GM19023 (cell line): ENCODE measurements around the gene GNS.
A peak's percentile ranks its signal among the peaks of the same experiment; 100 is the strongest.
"Not testable (repeated sequence)": the region's sequence is repeated elsewhere in the genome, so short reads cannot be mapped to it uniquely, and the experiment has no call there.

Experiments
- ATAC-seq: cut with Tn5 transposase; IDR thresholded peaks from one replicate; pipeline ENCODE4 v1.9.1; 2021; ENCODE audit warnings: mild to moderate bottlenecking, moderate library complexity; ENCODE audit not compliant: unreplicated experiment

Gene GNS

DNA sequence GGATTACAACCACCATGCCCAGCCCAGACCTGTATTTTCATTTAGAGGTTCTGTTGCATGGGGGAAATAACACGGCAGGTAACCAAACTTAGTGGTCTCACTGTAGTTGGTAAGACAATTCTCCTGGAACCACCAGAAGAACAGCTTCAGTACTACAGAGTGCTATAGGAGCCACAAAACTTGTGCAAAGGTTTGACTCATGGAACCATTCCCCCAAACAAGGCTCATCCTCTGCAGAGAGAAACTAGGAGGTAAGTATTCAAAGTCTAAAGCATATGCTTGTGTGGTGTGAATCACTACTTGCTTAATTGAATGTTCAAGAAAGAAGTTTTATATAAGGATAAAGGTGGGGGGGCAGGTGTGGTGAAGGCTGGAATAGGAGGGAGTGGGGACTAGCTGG is 58.7 kb downstream of the GNS start:
- no peak for ATAC-seq

DNA sequence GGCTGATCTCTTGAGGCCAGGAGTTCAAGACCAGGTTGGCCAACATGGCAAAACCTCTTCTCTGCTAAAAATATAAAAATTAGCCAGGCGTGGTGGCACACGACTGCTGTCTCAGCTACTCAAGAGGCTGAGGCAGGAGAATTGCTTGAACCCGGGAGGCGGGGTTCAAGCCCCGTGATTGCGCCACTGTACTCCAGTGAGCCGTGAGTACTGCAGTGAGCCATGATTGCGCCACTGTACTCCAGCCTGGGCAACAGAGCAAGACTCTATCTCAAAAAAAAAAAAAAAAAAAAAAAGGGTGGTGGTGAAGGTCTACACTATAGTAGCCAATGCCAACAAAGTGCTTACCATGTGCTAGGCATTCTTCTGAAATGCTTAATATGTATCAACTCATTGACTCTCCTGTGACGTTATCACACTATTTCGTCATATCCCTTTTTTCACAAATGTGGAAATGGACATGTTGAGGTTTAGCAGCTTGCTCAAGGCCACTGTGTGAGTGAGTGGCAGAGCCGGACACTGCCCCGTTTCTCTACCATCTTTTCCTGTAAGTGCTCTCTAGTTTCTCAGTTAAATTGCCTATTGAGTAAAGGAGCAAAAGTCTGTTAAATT is 59.6 kb downstream of the GNS start:
- no peak for ATAC-seq

GRCh38 chr12:64696080-64696741 is 63.0 kb downstream of the GNS start:
- no peak for ATAC-seq

GRCh38 chr12:64695550-64695949 is 63.7 kb downstream of the GNS start:
- ATAC-seq, result no peak

DNA sequence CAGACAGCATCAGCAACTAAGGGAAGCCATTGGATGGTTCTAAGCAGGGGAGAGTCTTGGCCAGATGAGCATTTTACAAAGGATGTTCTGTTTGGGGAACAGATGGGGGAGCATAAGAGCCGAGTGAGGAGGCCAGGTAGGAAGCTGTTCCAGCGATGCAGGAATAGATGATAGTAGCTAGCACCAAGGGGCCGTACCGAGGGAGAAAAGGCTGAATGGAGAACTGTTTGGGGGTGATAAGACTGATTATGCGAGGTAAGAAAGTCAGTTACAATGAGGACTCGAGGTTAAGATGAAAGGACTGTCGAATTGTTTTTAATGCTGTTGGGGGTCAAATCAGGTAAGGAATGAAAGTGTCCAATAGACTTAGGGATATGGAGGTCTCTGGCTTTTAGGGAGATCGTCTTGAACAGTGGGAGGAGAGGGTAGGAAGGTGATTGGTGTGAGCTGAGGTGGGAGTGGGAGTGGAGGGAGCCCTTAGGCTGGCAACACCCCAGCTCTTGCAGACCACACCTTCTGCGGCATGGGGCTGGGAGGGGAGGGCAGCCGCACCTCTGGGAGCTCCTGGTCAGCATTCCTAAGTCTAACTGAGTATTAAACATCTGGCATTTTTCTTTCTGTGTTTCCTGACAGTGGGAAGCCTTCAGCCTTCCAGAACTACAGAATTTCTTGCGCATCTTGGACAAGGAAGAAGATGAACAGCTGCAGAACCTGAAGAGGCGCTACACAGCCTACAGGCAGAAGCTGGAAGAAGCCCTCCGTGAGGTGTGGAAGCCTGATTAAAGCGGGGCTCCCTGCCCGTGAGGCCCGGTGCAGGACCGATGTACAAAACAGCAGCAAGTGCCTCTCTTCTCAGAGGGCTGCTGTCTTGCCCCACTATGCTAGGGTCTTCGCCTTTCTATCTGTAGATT is 64.8 kb downstream of the GNS start:
- ATAC-seq, result no peak

DNA sequence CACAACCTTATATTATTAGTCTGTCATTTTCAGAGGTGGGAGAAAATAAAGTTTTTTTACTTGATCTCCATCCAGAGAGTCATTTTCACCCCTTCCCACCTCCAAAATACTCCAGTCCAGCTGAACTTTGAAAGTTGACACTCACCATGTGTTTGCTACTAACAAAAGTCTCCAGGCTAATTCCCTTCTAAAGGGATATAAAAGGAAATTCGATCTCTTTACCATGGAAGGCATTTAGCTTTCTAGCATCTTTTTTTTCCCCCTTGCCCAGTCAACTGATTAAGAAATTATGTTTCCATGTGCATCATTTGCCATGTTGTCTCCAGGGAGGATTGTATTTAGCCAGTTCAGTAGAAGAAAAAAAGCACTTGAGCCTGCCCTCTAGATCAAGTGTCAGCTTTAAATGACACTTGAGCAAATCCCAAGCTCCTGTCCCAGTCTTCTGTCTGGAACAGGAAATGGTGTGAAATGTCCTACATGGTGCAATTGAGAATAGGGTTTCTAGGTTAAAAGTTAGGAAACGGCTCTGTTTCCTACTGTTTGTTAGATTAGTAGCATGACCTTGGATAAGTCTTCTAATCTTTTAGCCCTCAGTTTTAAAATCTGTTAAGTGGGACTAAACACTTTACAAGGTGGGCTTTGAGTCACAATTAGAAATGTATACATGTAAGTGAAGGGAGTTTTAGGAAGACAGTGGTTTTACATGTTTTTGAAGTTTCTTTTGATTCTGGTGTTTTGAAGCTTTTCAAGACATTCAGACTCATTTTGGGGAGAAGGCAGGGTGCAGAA is 67.2 kb downstream of the GNS start:
- no peak for ATAC-seq

DNA sequence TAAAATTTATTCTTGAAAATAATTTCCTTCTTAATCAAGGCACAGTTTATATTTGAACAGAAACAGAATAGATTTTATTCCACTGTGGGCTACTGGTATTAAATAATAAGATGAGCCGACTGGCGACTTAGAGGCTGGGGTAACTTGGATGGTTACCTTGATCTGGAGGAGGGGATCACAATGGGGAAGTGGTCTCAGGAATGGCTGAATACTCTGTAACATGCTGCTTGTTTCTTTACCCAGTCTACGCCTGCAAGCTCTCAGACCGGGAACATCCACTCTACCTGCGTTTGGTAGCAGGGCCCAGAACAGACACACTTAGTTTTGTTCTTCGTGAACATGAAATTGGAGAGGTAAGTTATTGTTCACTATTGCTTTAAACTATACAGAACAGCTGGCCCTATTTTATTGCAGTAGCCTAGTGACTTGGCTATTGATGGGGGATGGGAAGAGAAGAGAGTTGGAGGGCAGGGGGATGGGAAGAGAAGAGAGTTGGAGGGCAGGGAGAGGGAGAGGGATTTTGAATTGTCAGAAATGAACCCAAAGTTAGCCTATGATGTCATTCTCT is 67.9 kb downstream of the GNS start:
- ATAC-seq, result no peak

GRCh38 chr12:64690236-64690635 is 69.0 kb downstream of the GNS start:
- ATAC-seq, result not testable (repeated sequence)

GRCh38 chr12:64688715-64689114 is 70.5 kb downstream of the GNS start:
- ATAC-seq, result no peak

DNA sequence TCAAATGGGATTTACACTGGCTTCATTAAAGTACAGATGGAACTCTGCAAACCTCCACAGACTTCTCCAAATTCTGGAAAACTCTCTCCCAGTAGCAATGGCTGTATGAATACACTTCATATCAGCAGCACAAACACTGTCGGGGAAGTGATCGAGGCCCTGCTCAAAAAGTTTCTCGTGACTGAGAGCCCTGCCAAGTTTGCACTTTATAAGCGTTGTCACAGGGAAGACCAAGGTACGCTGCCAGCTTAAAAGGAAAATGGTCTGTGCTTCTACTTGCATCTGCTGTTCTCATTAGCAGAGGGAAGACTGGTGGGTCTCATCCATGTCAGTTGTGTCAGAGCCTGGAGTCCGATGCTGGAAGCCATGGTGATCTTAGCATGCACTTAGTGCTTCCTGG is 71.0 kb downstream of the GNS start:
- no peak for ATAC-seq

GRCh38 chr12:64687816-64688215 is 71.4 kb downstream of the GNS start:
- ATAC-seq, result no peak

DNA sequence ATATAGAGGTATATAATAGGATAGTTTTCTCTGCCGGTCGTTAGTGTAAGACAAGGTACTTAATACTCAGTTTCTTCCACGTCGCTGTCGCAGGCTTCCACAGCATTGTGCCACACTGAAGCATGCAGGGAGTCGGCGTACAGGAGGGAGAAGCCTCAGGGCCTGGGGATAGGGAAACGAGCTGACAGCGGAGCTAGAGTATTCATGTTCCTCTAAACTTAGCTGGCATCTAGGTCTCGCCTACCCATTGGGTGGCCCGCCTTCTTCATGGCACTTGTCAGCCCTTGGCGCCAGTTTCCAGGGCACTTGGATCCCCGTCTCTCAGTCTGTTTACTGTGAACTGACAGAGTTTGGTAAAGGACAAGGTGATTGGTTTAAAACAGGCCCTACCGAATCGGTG is 73.6 kb downstream of the GNS start:
- no peak for ATAC-seq

- ATAC-seq, result no peak
These were observed 74.2 kb downstream of the GNS start for GRCh38 chr12:64685050-64685449.

- ATAC-seq, result no peak
These were observed 75.2 kb downstream of the GNS start for GRCh38 chr12:64683816-64684543.

GRCh38 chr12:64682572-64683277 is 76.5 kb downstream of the GNS start:
- no peak for ATAC-seq

GRCh38 chr12:64681200-64682052 is 77.8 kb downstream of the GNS start:
- peak; percentile 43 for ATAC-seq

GRCh38 chr12:64680235-64680634 is 79.0 kb downstream of the GNS start:
- ATAC-seq, result no peak

DNA sequence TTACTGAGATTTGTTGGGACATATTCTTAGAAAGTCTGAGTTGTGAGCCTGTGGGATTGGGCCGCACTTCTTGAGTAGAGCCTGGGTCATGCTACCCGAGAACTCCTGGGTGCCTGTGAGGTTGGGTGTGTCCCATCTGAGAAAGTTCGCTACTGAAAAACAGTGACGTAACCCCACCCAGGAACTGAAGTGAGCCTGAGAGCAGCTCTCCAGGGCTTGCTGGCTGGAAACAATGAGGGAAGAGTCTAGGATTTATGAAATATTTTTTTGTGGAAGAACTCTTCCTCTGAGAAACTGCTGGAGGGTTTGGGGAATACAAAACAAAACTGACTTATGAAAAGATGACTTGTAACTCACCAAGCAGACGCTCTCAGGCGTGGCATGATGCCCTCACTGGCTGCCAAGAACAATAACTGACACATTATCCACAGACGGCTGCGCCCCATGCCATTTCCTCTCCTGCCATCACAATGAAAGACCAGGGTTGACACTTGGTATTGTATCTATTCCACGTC is 79.7 kb downstream of the GNS start:
- ATAC-seq, result peak; percentile 56
